Stomach (tissue), 4 donors: ENCODE results near the gene KCNJ18.
"Not testable (repeated sequence)": the region's sequence is repeated elsewhere in the genome, so short reads cannot be mapped to it uniquely, and the experiment has no call there.

Experiments used
- POLR2A ChIP-seq, 4 donors: fragments of 450-650 bp; IDR thresholded peaks; one replicate each; pipeline ENCODE4 v1.6.1; 2016; ENCODE audit warnings: antibody characterized with exemption in 4 of 4, control low read depth in 2 of 4, mild to moderate bottlenecking in 1 of 4, moderate library complexity in 1 of 4
- POLR2AphosphoS5 ChIP-seq, 3 donors: sonication (generic); formaldehyde crosslinking; IDR thresholded peaks; one replicate each; pipeline ENCODE4 v1.6.1; 2016; ENCODE audit warnings: antibody characterized with exemption in 3 of 3
- TF ChIP-seq, protein P1 (sequence below), 7 experiments: fragments of 450-650 bp in 4 of 7; fragments of 200-600 bp in 3 of 7; sonication (generic) in 3 of 7; IDR thresholded peaks; one replicate each; pipeline ENCODE4 v1.5.1; 2016 to 2019; ENCODE audit warnings: antibody characterized with exemption in 7 of 7, control low read depth in 2 of 7, mild to moderate bottlenecking in 1 of 7

DNA sequence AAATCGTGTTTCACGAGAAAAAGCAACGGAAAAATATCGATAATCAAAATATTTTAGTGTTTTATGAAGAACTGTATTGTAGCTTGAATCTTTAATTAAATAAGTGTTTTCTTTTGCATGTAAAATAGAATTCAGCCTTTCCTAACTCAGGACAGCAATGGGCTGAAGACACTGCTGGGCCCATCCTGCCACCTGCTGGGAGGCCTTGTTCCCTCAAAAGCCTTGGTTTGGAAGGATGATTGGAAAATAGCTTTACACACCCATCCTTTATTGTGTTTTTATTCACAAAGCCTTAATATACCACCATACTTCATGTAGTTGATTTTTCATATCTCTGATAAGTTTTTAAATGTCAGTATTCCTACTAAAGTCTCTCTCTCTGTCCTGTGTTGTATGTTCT, 43.5 kb downstream of the KCNJ18 start:
- TF ChIP-seq, protein P1, sequence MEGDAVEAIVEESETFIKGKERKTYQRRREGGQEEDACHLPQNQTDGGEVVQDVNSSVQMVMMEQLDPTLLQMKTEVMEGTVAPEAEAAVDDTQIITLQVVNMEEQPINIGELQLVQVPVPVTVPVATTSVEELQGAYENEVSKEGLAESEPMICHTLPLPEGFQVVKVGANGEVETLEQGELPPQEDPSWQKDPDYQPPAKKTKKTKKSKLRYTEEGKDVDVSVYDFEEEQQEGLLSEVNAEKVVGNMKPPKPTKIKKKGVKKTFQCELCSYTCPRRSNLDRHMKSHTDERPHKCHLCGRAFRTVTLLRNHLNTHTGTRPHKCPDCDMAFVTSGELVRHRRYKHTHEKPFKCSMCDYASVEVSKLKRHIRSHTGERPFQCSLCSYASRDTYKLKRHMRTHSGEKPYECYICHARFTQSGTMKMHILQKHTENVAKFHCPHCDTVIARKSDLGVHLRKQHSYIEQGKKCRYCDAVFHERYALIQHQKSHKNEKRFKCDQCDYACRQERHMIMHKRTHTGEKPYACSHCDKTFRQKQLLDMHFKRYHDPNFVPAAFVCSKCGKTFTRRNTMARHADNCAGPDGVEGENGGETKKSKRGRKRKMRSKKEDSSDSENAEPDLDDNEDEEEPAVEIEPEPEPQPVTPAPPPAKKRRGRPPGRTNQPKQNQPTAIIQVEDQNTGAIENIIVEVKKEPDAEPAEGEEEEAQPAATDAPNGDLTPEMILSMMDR (IDR thresholded peaks at IDR 0.05): not testable (repeated sequence)
- TF ChIP-seq POLR2A, POLR2AphosphoS5 (IDR thresholded peaks at IDR 0.05): not testable (repeated sequence)
